CD4-positive, alpha-beta memory T cell (primary cell): ENCODE results near the gene PXMP2. TPM values are rescaled to one million over a fixed set of nuclear protein-coding genes. Genes with fewer than 3 reads are reported as not detected.

Experiments used
- CTCF ChIA-PET: fragments of 350-600 bp; sonication (Branson Sonifier 250); formaldehyde crosslinking; loops from one replicate; lab custom pipeline; 2021; ENCODE audit warnings: inconsistent platforms; ENCODE audit not compliant: partially characterized antibody; lab: Charles Lee
- POLR2A ChIA-PET: fragments of 350-600 bp; sonication (Branson Sonifier 250); formaldehyde crosslinking; loops from one replicate; lab custom pipeline; 2021; ENCODE audit not compliant: partially characterized antibody; lab: Charles Lee
- DNase-seq, 5 donors: peaks; one replicate each; pipeline versions ENCODE4 v3.0.0 to v3.0.0-alpha.2; 2020 to 2022; ENCODE audit warnings: mixed read lengths in 1 of 5
- H3K27ac ChIP-seq: one replicate; pipeline ENCODE4 v1.7.0; 2013; ENCODE audit warnings: low read depth, low read length
- H3K27me3 ChIP-seq: 2 replicates; pipeline ENCODE4 v1.7.0; 2013; ENCODE audit warnings: mild to moderate bottlenecking, low read length, moderate library complexity; ENCODE audit not compliant: insufficient read depth
- H3K36me3 ChIP-seq: 2 replicates; pipeline ENCODE4 v1.7.0; 2013; ENCODE audit warnings: mild to moderate bottlenecking, low read length, moderate library complexity; ENCODE audit not compliant: insufficient read depth
- H3K4me1 ChIP-seq: 2 replicates; pipeline ENCODE4 v1.7.0; 2013; ENCODE audit warnings: mild to moderate bottlenecking, low read length, moderate library complexity; ENCODE audit not compliant: insufficient read depth
- H3K4me3 ChIP-seq, 2 donors: one replicate each; pipeline ENCODE4 v1.7.0; 2013; ENCODE audit warnings: low read length in 2 of 2, mild to moderate bottlenecking in 1 of 2
- H3K9me3 ChIP-seq, 2 donors: one replicate each; pipeline ENCODE4 v1.7.0; 2013; ENCODE audit warnings: low read length in 2 of 2, control low read depth in 1 of 2; ENCODE audit not compliant: control insufficient read depth in 1 of 2
- H3K27ac Mint-ChIP-seq, 7 donors: one replicate each; pipeline ENCODE4 v1.8.0; 2020 to 2021; ENCODE audit warnings: mixed read lengths in 7 of 7, mild to moderate bottlenecking in 6 of 7, inconsistent platforms in 3 of 7, moderate library complexity in 3 of 7
- H3K27me3 Mint-ChIP-seq, 2 donors: one replicate each; pipeline ENCODE4 v1.8.0; 2020 to 2021; ENCODE audit warnings: mixed read lengths in 2 of 2
- H3K36me3 Mint-ChIP-seq, 2 donors: one replicate each; pipeline ENCODE4 v1.8.0; 2020 to 2021; ENCODE audit warnings: mixed read lengths in 2 of 2, inconsistent platforms in 1 of 2, mild to moderate bottlenecking in 1 of 2
- H3K4me1 Mint-ChIP-seq, 4 donors: one replicate each; pipeline ENCODE4 v1.8.0; 2020 to 2021; ENCODE audit warnings: mixed read lengths in 4 of 4, mild to moderate bottlenecking in 1 of 4
- H3K4me3 Mint-ChIP-seq, 8 donors: one replicate each; pipeline ENCODE4 v1.8.0; 2020 to 2021; ENCODE audit warnings: mixed read lengths in 8 of 8, mild to moderate bottlenecking in 7 of 8, moderate library complexity in 6 of 8, inconsistent platforms in 3 of 8
- H3K9me3 Mint-ChIP-seq, 8 donors: one replicate each; pipeline ENCODE4 v1.8.0; 2020 to 2021; ENCODE audit warnings: mixed read lengths in 8 of 8, mild to moderate bottlenecking in 5 of 8, inconsistent platforms in 3 of 8, moderate library complexity in 1 of 8
- intact Hi-C: fragments of 100-400 bp; cut with micrococcal nuclease; formaldehyde crosslinking; loops from one replicate; pipeline ENCODE4 v1.15.1; 2023
- polyA plus RNA-seq, 2 donors: library from polyadenylated mRNA; unstranded; fragments of 300-500 nt; fragmentation: Illumina TruSeq; gene quantifications; one replicate each; pipeline ENCODE4 v1.2.3, GENCODE V29; 2021
- total RNA-seq, 2 experiments: library from RNA; stranded (reverse); gene quantifications; one replicate each; pipeline ENCODE4 v1.2.3, GENCODE V29; 2021

PXMP2 gene
- total and polyA plus RNA-seq, 4 experiments from 2014 or later = 4.2 to 23.9 (median 10.0) TPM

DNA sequence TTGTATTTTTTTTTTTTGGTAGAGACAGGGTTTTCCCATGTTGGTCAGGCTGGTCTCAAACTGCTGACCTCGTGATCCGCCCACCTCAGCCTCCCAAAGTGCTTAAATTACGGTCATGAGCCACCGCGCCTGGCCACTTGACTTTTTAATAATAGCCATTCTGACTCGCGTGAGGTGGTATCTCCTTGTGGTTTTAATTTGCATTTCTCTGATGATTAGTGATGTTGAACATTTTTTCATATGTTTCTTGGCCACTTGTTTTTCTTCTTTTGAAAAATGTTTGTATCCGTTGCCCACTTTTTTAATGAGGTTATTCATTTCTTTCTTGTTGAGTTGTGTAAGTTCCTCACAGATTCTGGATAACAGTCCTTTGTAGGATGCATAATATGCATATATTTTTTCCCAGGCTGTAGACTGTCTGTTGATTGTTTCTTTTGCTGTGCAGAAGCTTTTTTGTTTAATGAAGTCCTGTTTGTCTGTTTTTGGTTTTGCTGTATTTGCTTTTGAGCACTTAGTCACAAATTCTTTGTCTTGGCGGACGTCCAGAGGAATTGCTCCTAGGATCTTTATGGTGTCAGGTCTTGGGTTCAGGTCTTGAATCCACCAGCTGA, 12.9 kb downstream of the PXMP2 start:
- Histone ChIP-seq H3K27ac (no peak overlapping the region), H3K9me3 (no peaks in the 10 kb centered on the region), H3K36me3 (no peaks in the 10 kb centered on the region), H3K4me1 (no peaks in the 10 kb centered on the region), H3K27me3 (no peaks in the 10 kb centered on the region), H3K4me3 (no peak overlapping the region)
- H3K9me3 Mint-ChIP-seq = peaks cover 0 to 1% (median 0%) of the 10 kb centered on the region in 8 donors
- no peak for DNase-seq
- H3K27me3 Mint-ChIP-seq = no peaks in the 10 kb centered on the region
- intact Hi-C loops = no loop called here
- H3K36me3 Mint-ChIP-seq = peaks cover 16 to 20% of the 10 kb centered on the region in 2 donors
- H3K27ac Mint-ChIP-seq = no peak overlapping the region
- H3K4me3 Mint-ChIP-seq = no peak overlapping the region
- peaks cover 0 to 6% (median under 1%) of the 10 kb centered on the region in 4 donors for H3K4me1 Mint-ChIP-seq
- ChIA-PET POLR2A (no interaction called here), CTCF (no interaction called here)

GRCh38 chr12:132702640-132703039, 15.3 kb downstream of the PXMP2 start:
- CTCF ChIA-PET = interaction anchor here (0.9 kb wide), 1 partner anchor 66 kb away, joined by 3 read pairs; no protein-coding TSS in a partner anchor
- H3K4me1 ChIP-seq = no peaks in the 10 kb centered on the region
- no peaks in the 10 kb centered on the region for H3K36me3 ChIP-seq
- Mint-ChIP-seq H3K4me1 (peaks cover 0 to 6% (median 1%) of the 10 kb centered on the region in 4 donors), H3K36me3 (peaks cover 21 to 22% of the 10 kb centered on the region in 2 donors), H3K4me3 (no peak overlapping the region), H3K9me3 (peaks cover 0 to 12% (median 7%) of the 10 kb centered on the region in 8 donors), H3K27me3 (no peaks in the 10 kb centered on the region), H3K27ac (no peak overlapping the region)
- no peak overlapping the region for H3K27ac ChIP-seq
- peaks cover 0 to 6% of the 10 kb centered on the region in 2 donors for H3K9me3 ChIP-seq
- H3K27me3 ChIP-seq = no peaks in the 10 kb centered on the region
- no peak for DNase-seq
- POLR2A ChIA-PET = interaction anchor here (1.7 kb wide), 1 partner anchor 9 kb away, joined by 6 read pairs; no protein-coding TSS in a partner anchor
- intact Hi-C loops = no loop called here
- H3K4me3 ChIP-seq = no peak overlapping the region

GRCh38 chr12:132703641-132704040, 16.3 kb downstream of the PXMP2 start:
- no peaks in the 10 kb centered on the region for H3K4me1 ChIP-seq
- POLR2A ChIA-PET = no interaction called here

DNA sequence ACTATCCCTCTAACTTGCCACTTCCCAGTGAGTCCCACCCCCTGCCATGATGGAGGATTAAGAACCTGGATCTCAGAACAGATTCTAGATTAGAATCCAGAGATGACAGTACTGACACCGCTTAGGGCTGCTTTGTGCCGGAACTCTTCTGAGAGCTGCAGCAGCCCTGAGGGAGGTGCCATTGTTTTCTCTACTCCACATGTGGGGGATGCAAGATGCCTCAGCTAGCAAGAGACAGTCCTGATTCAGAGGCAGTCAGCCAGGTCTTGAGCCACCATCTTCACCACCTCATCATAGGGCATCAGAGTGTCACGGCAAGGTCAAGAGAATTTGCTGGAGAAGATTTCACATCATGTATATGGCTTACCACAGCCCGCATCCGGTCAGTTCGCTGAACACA, 19.9 kb downstream of the PXMP2 start:
- ChIA-PET CTCF (interaction anchor here (0.7 kb wide), 1 partner anchor 423 kb away, joined by 3 read pairs; the partner anchor contains the start of gene ZNF891), POLR2A (no interaction called here)
- H3K4me3 ChIP-seq = no peak overlapping the region
- Mint-ChIP-seq H3K27ac (peak overlapping the region in 6 of 7 donors; percentile 17 to 91 (median 57)), H3K9me3 (peaks cover 0 to 21% (median 14%) of the 10 kb centered on the region in 8 donors), H3K4me3 (peak overlapping the region in 6 of 8 donors; percentile 7 to 62 (median 19)), H3K27me3 (no peaks in the 10 kb centered on the region), H3K36me3 (peaks cover 17 to 21% of the 10 kb centered on the region in 2 donors), H3K4me1 (peaks cover 5 to 21% (median 12%) of the 10 kb centered on the region in 4 donors)
- no peaks in the 10 kb centered on the region for H3K36me3 ChIP-seq
- no peak for DNase-seq
- no peak overlapping the region for H3K27ac ChIP-seq
- no peaks in the 10 kb centered on the region for H3K27me3 ChIP-seq
- peaks cover 19% of the 10 kb centered on the region for H3K4me1 ChIP-seq
- H3K9me3 ChIP-seq = peaks cover 0 to 11% of the 10 kb centered on the region in 2 donors
- intact Hi-C loops = no loop called here

More at GRCh38 chr12:132703641-132704040, 16.3 kb downstream of the PXMP2 start:
- H3K36me3 Mint-ChIP-seq = peaks cover 19 to 22% of the 10 kb centered on the region in 2 donors
- peaks cover 0 to 21% (median 14%) of the 10 kb centered on the region in 8 donors for H3K9me3 Mint-ChIP-seq
- H3K27me3 Mint-ChIP-seq = no peaks in the 10 kb centered on the region
- H3K9me3 ChIP-seq = peaks cover 0 to 11% of the 10 kb centered on the region in 2 donors
- no peaks in the 10 kb centered on the region for H3K27me3 ChIP-seq
- peak overlapping the region in 3 of 7 donors; percentile 4 to 70 (median 66) for H3K27ac Mint-ChIP-seq
- H3K27ac ChIP-seq = no peak overlapping the region
- intact Hi-C loops = no loop called here
- H3K4me3 ChIP-seq = no peak overlapping the region
- no peak overlapping the region for H3K4me3 Mint-ChIP-seq
- H3K36me3 ChIP-seq = no peaks in the 10 kb centered on the region
- CTCF ChIA-PET = no interaction called here
- no peak for DNase-seq
- H3K4me1 Mint-ChIP-seq = peaks cover 0 to 6% (median 1%) of the 10 kb centered on the region in 4 donors

GRCh38 chr12:132708150-132708549, 20.8 kb downstream of the PXMP2 start:
- Mint-ChIP-seq H3K9me3 (peaks cover 0 to 21% (median 14%) of the 10 kb centered on the region in 8 donors), H3K27me3 (no peaks in the 10 kb centered on the region), H3K4me3 (peak overlapping the region in 2 of 8 donors; percentile 22 to 25), H3K27ac (peak overlapping the region; percentile 3 to 87 (median 47)), H3K4me1 (peaks cover 5 to 30% (median 15%) of the 10 kb centered on the region in 4 donors), H3K36me3 (peaks cover 17 to 23% of the 10 kb centered on the region in 2 donors)
- no peak overlapping the region for H3K4me3 ChIP-seq
- ChIA-PET POLR2A (interaction anchor here (0.8 kb wide), 1 partner anchor 23 kb away, joined by 3 read pairs; no protein-coding TSS in a partner anchor), CTCF (interaction anchor here (0.7 kb wide), 1 partner anchor 422 kb away, joined by 3 read pairs; the partner anchor contains the start of gene ZNF891)
- H3K4me1 ChIP-seq = peaks cover 28% of the 10 kb centered on the region
- no peaks in the 10 kb centered on the region for H3K36me3 ChIP-seq
- H3K27ac ChIP-seq = no peak overlapping the region
- H3K27me3 ChIP-seq = no peaks in the 10 kb centered on the region
- intact Hi-C loops = no loop called here
- DNase-seq = no peak
- H3K9me3 ChIP-seq = peaks cover 0 to 11% of the 10 kb centered on the region in 2 donors

DNA sequence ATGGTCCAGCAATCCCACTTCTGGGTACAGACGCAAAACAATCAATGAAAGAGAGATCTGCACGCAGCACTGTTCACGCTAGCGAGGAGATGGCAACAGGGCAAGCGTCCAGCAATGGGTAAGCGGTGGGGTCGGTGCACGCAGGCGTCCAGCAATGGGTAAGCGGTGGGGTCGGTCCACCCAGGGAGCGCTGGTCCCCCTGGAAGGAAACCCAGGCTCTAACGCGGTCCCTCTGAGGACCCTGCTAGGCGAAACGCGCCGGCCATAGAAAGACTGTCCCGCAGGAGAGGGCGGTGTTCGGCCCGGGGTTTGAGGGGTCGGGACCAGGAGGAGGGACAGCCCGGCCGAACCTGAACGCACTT, 22.6 kb downstream of the PXMP2 start:
- ChIA-PET CTCF (no interaction called here), POLR2A (interaction anchor here (0.8 to 2.5 kb wide), 8 partner anchors 10 to 196 kb away, joined by 3 to 9 read pairs (median 4); partner anchors contain the start of genes CHFR and GOLGA3)
- peak overlapping the region; percentile 48 to 70 for H3K4me3 ChIP-seq
- Mint-ChIP-seq H3K27ac (peak overlapping the region; percentile 92 to 95 (median 94)), H3K4me3 (peak overlapping the region; percentile 83 to 90 (median 90)), H3K27me3 (no peaks in the 10 kb centered on the region), H3K4me1 (peaks cover 8 to 33% (median 19%) of the 10 kb centered on the region in 4 donors), H3K36me3 (peaks cover 11 to 22% of the 10 kb centered on the region in 2 donors), H3K9me3 (peaks cover 0 to 21% (median 14%) of the 10 kb centered on the region in 8 donors)
- peak in 1 of 5 donors; percentile 15 for DNase-seq
- H3K27ac ChIP-seq = peak overlapping the region; percentile 91
- H3K9me3 ChIP-seq = peaks cover 0 to 11% of the 10 kb centered on the region in 2 donors
- H3K36me3 ChIP-seq = peaks cover 10% of the 10 kb centered on the region
- no peaks in the 10 kb centered on the region for H3K27me3 ChIP-seq
- intact Hi-C loops = loop anchor here (1.0 to 5.0 kb wide), 5 partner anchors 23 to 198 kb away; partner anchors contain the start of genes CHFR, GOLGA3, POLE and PXMP2
- peaks cover 28% of the 10 kb centered on the region for H3K4me1 ChIP-seq
